ENCODE data around the gene TSPAN14.

DNA sequence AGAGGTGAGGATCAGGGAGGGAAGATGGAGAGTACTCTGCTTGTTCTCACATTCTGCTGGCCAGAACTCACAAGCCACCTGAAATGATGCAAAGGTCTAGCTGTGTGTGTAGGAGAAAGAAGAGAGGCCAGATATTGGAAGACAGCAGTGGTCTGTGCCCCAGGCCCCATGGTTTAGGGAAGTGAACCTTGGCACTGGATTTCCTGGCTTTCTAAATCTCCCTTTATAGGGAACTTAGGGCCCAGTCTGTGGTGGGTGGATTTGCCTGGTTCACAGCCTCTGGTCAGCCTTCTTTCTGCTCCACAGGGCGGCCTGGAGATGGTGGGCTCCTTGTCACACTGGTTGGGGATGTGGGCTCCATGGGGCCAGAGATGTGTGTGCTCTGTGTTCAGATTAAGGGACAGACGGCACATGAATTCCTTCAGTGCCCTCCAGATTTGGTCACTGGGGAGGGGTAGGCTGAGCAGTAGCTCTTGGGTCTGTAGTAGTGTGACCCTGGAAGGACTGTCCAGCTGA lies 74.1 kb downstream of the TSPAN14 start:
- TF ChIP-seq, protein P1, sequence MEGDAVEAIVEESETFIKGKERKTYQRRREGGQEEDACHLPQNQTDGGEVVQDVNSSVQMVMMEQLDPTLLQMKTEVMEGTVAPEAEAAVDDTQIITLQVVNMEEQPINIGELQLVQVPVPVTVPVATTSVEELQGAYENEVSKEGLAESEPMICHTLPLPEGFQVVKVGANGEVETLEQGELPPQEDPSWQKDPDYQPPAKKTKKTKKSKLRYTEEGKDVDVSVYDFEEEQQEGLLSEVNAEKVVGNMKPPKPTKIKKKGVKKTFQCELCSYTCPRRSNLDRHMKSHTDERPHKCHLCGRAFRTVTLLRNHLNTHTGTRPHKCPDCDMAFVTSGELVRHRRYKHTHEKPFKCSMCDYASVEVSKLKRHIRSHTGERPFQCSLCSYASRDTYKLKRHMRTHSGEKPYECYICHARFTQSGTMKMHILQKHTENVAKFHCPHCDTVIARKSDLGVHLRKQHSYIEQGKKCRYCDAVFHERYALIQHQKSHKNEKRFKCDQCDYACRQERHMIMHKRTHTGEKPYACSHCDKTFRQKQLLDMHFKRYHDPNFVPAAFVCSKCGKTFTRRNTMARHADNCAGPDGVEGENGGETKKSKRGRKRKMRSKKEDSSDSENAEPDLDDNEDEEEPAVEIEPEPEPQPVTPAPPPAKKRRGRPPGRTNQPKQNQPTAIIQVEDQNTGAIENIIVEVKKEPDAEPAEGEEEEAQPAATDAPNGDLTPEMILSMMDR (conservative IDR thresholded peaks at IDR 0.05; ENCODE audit: low read length) = no peak
- TF ChIP-seq EZH2phosphoT487 (IDR thresholded peaks at IDR 0.05; ENCODE audit: borderline replicate concordance) = no peak
